Measurements from ENCODE around the gene MAST2. TPM values are rescaled to one million over a fixed set of nuclear protein-coding genes. Genes with fewer than 3 reads are reported as not detected.
"Not testable (repeated sequence)": the region's sequence is repeated elsewhere in the genome, so short reads cannot be mapped to it uniquely, and the experiment has no call there.

The MAST2 gene
- total and polyA plus RNA-seq, 4 donors: 12.4 to 68.5 (median 49.7) TPM

- no peak for ATAC-seq (ENCODE audit: low FRiP score)
- no peaks in the 10 kb centered on the region for H3K36me3 ChIP-seq (ENCODE audit: control insufficient read depth in 1 of 2, insufficient read depth in 2 of 2, low read length in 1 of 2)
- 99 to 100% methylated on average over 1 of the region's 1 CpG for WGBS, 2 donors
These were observed 51.3 kb downstream of the MAST2 start for GRCh38 chr1:45854724-45855123.

GRCh38 chr1:45857101-45857700 is 53.8 kb downstream of the MAST2 start:
- no peak for ATAC-seq (ENCODE audit: low FRiP score)
- intact Hi-C loops (cut with DNase I): no loop called here

More at GRCh38 chr1:45854724-45855123, 51.3 kb downstream of the MAST2 start:
- Histone ChIP-seq H3K27me3 (ENCODE audit: control insufficient read depth in 1 of 2, insufficient read depth in 2 of 2, low read length in 1 of 2) (no peaks in the 10 kb centered on the region), H3K9me3 (ENCODE audit: control insufficient read depth, low read length) (no peaks in the 10 kb centered on the region), H3K4me3 (ENCODE audit: low read length in 2 of 2) (no peak overlapping the region), H3K4me1 (ENCODE audit: control insufficient read depth in 1 of 2, insufficient read depth in 2 of 2, low read length in 2 of 2) (no peaks in the 10 kb centered on the region), H3K27ac (ENCODE audit: low read depth in 1 of 2, low read length in 2 of 2) (no peak overlapping the region)
- intact Hi-C loops (cut with DNase I): no loop called here
- DNase-seq: no peak

GRCh38 chr1:45857755-45858492 is 54.5 kb downstream of the MAST2 start:
- H3K4me3 ChIP-seq (ENCODE audit: low read length in 2 of 2); intact Hi-C loops (cut with DNase I); ATAC-seq (ENCODE audit: low FRiP score); H3K27me3 ChIP-seq (ENCODE audit: control insufficient read depth in 1 of 2, insufficient read depth in 2 of 2, low read length in 1 of 2); H3K9me3 ChIP-seq (ENCODE audit: control insufficient read depth, low read length); H3K27ac ChIP-seq (ENCODE audit: low read depth in 1 of 2, low read length in 2 of 2); DNase-seq; H3K36me3 ChIP-seq (ENCODE audit: control insufficient read depth in 1 of 2, insufficient read depth in 2 of 2, low read length in 1 of 2); H3K4me1 ChIP-seq (ENCODE audit: control insufficient read depth in 1 of 2, insufficient read depth in 2 of 2, low read length in 2 of 2): not testable (repeated sequence)
- 88 to 95% methylated on average over 4 to 6 of the region's 6 CpGs for WGBS, 2 donors

More at GRCh38 chr1:45857101-45857700, 53.8 kb downstream of the MAST2 start:
- DNase-seq: no peak
- no peaks in the 10 kb centered on the region for H3K4me1 ChIP-seq (ENCODE audit: control insufficient read depth in 1 of 2, insufficient read depth in 2 of 2, low read length in 2 of 2)
- H3K27me3 ChIP-seq (ENCODE audit: control insufficient read depth in 1 of 2, insufficient read depth in 2 of 2, low read length in 1 of 2): no peaks in the 10 kb centered on the region
- no peaks in the 10 kb centered on the region for H3K9me3 ChIP-seq (ENCODE audit: control insufficient read depth, low read length)
- no peak overlapping the region for H3K4me3 ChIP-seq (ENCODE audit: low read length in 2 of 2)
- H3K36me3 ChIP-seq (ENCODE audit: control insufficient read depth in 1 of 2, insufficient read depth in 2 of 2, low read length in 1 of 2): no peaks in the 10 kb centered on the region
- no peak overlapping the region for H3K27ac ChIP-seq (ENCODE audit: low read depth in 1 of 2, low read length in 2 of 2)

- 91 to 98% methylated on average over 3 of the region's 3 CpGs for WGBS, 2 donors
- DNase-seq: no peak
- Histone ChIP-seq H3K4me3 (ENCODE audit: low read length in 2 of 2) (no peak overlapping the region), H3K36me3 (ENCODE audit: control insufficient read depth in 1 of 2, insufficient read depth in 2 of 2, low read length in 1 of 2) (no peaks in the 10 kb centered on the region), H3K27me3 (ENCODE audit: control insufficient read depth in 1 of 2, insufficient read depth in 2 of 2, low read length in 1 of 2) (no peaks in the 10 kb centered on the region), H3K27ac (ENCODE audit: low read depth in 1 of 2, low read length in 2 of 2) (no peak overlapping the region), H3K4me1 (ENCODE audit: control insufficient read depth in 1 of 2, insufficient read depth in 2 of 2, low read length in 2 of 2) (peaks cover 0 to under 1% of the 10 kb centered on the region in 2 donors), H3K9me3 (ENCODE audit: control insufficient read depth, low read length) (no peaks in the 10 kb centered on the region)
- intact Hi-C loops (cut with DNase I): no loop called here
- ATAC-seq (ENCODE audit: low FRiP score): no peak
These were observed 55.8 kb downstream of the MAST2 start for GRCh38 chr1:45859221-45859620.

- H3K4me3 ChIP-seq (ENCODE audit: low read length in 2 of 2): no peak overlapping the region
- DNase-seq: no peak
- H3K27me3 ChIP-seq (ENCODE audit: control insufficient read depth in 1 of 2, insufficient read depth in 2 of 2, low read length in 1 of 2): no peaks in the 10 kb centered on the region
- H3K4me1 ChIP-seq (ENCODE audit: control insufficient read depth in 1 of 2, insufficient read depth in 2 of 2, low read length in 2 of 2): peaks cover 0 to 2% of the 10 kb centered on the region in 2 donors
- ATAC-seq (ENCODE audit: low FRiP score): no peak
- no peak overlapping the region for H3K27ac ChIP-seq (ENCODE audit: low read depth in 1 of 2, low read length in 2 of 2)
- intact Hi-C loops (cut with DNase I): no loop called here
- H3K36me3 ChIP-seq (ENCODE audit: control insufficient read depth in 1 of 2, insufficient read depth in 2 of 2, low read length in 1 of 2): no peaks in the 10 kb centered on the region
- no peaks in the 10 kb centered on the region for H3K9me3 ChIP-seq (ENCODE audit: control insufficient read depth, low read length)
These were observed 58.6 kb downstream of the MAST2 start for GRCh38 chr1:45862008-45862407.

GRCh38 chr1:45863218-45863617 is 59.8 kb downstream of the MAST2 start:
- DNase-seq (no peak), ATAC-seq (ENCODE audit: low FRiP score) (no peak)
- Histone ChIP-seq H3K27ac (ENCODE audit: low read depth in 1 of 2, low read length in 2 of 2) (no peak overlapping the region), H3K4me1 (ENCODE audit: control insufficient read depth in 1 of 2, insufficient read depth in 2 of 2, low read length in 2 of 2) (peaks cover 0 to 2% of the 10 kb centered on the region in 2 donors), H3K36me3 (ENCODE audit: control insufficient read depth in 1 of 2, insufficient read depth in 2 of 2, low read length in 1 of 2) (no peaks in the 10 kb centered on the region), H3K4me3 (ENCODE audit: low read length in 2 of 2) (no peak overlapping the region), H3K9me3 (ENCODE audit: control insufficient read depth, low read length) (no peaks in the 10 kb centered on the region), H3K27me3 (ENCODE audit: control insufficient read depth in 1 of 2, insufficient read depth in 2 of 2, low read length in 1 of 2) (no peaks in the 10 kb centered on the region)
- WGBS, 2 donors: 81 to 84% methylated on average over 2 of the region's 2 CpGs
- intact Hi-C loops (cut with DNase I): no loop called here

- ATAC-seq (ENCODE audit: low FRiP score) (no peak), DNase-seq (no peak)
- no peak overlapping the region for H3K4me3 ChIP-seq (ENCODE audit: low read length in 2 of 2)
- H3K4me1 ChIP-seq (ENCODE audit: control insufficient read depth in 1 of 2, insufficient read depth in 2 of 2, low read length in 2 of 2): peaks cover 0 to 2% of the 10 kb centered on the region in 2 donors
- intact Hi-C loops (cut with DNase I): no loop called here
- H3K36me3 ChIP-seq (ENCODE audit: control insufficient read depth in 1 of 2, insufficient read depth in 2 of 2, low read length in 1 of 2): no peaks in the 10 kb centered on the region
- WGBS, 2 donors: 51 to 57% methylated on average over 14 of the region's 14 CpGs
- H3K9me3 ChIP-seq (ENCODE audit: control insufficient read depth, low read length): no peaks in the 10 kb centered on the region
- H3K27me3 ChIP-seq (ENCODE audit: control insufficient read depth in 1 of 2, insufficient read depth in 2 of 2, low read length in 1 of 2): no peaks in the 10 kb centered on the region
- H3K27ac ChIP-seq (ENCODE audit: low read depth in 1 of 2, low read length in 2 of 2): no peak overlapping the region
These were observed 61.0 kb downstream of the MAST2 start for GRCh38 chr1:45864167-45865106.

GRCh38 chr1:45867697-45868348 is 64.4 kb downstream of the MAST2 start:
- peaks cover 0 to 2% of the 10 kb centered on the region in 2 donors for H3K4me1 ChIP-seq (ENCODE audit: control insufficient read depth in 1 of 2, insufficient read depth in 2 of 2, low read length in 2 of 2)
- H3K27ac ChIP-seq (ENCODE audit: low read depth in 1 of 2, low read length in 2 of 2): no peak overlapping the region
- H3K9me3 ChIP-seq (ENCODE audit: control insufficient read depth, low read length): no peaks in the 10 kb centered on the region
- H3K36me3 ChIP-seq (ENCODE audit: control insufficient read depth in 1 of 2, insufficient read depth in 2 of 2, low read length in 1 of 2): no peaks in the 10 kb centered on the region
- H3K4me3 ChIP-seq (ENCODE audit: low read length in 2 of 2): no peak overlapping the region
- WGBS, 2 donors: 94 to 96% methylated on average over 2 of the region's 2 CpGs
- intact Hi-C loops (cut with DNase I): no loop called here
- DNase-seq (no peak), ATAC-seq (ENCODE audit: low FRiP score) (no peak)
- H3K27me3 ChIP-seq (ENCODE audit: control insufficient read depth in 1 of 2, insufficient read depth in 2 of 2, low read length in 1 of 2): no peaks in the 10 kb centered on the region
